Mucosa of rectum (tissue), 2 donors: Measurements from ENCODE around the gene WDR90.
A peak's percentile ranks its signal among the peaks of the same experiment; 100 is the strongest.

ENCODE experiments used
- H3K27ac ChIP-seq, 2 donors: one replicate each; pipeline ENCODE4 v1.7.0; 2013; ENCODE audit warnings: inconsistent platforms in 2 of 2, low read depth in 2 of 2, low read length in 2 of 2
- H3K27me3 ChIP-seq, 2 donors: one replicate each; pipeline ENCODE4 v1.7.0; 2013; ENCODE audit warnings: low read length in 2 of 2; ENCODE audit not compliant: control insufficient read depth in 2 of 2, insufficient read depth in 2 of 2
- H3K36me3 ChIP-seq, 2 donors: one replicate each; pipeline ENCODE4 v1.7.0; 2013; ENCODE audit warnings: low read length in 2 of 2; ENCODE audit not compliant: control insufficient read depth in 2 of 2, insufficient read depth in 2 of 2
- H3K4me1 ChIP-seq, 2 donors: one replicate each; pipeline ENCODE4 v1.7.0; 2013; ENCODE audit warnings: low read length in 2 of 2, mild to moderate bottlenecking in 1 of 2; ENCODE audit not compliant: control insufficient read depth in 2 of 2, insufficient read depth in 2 of 2
- H3K4me3 ChIP-seq, 2 donors: one replicate each; pipeline ENCODE4 v1.7.0; 2013; ENCODE audit warnings: low read length in 2 of 2
- H3K9ac ChIP-seq, 2 donors: one replicate each; pipeline ENCODE4 v1.7.0; 2013; ENCODE audit warnings: low read length in 2 of 2, low read depth in 1 of 2, mild to moderate bottlenecking in 1 of 2
- H3K9me3 ChIP-seq, 2 donors: one replicate each; pipeline ENCODE4 v1.7.0; 2013; ENCODE audit warnings: low read length in 2 of 2; ENCODE audit not compliant: control insufficient read depth in 2 of 2
- donor health status: healthy.
- donor health status: Normal muscosa, but diverticular disease.

WDR90 gene

DNA sequence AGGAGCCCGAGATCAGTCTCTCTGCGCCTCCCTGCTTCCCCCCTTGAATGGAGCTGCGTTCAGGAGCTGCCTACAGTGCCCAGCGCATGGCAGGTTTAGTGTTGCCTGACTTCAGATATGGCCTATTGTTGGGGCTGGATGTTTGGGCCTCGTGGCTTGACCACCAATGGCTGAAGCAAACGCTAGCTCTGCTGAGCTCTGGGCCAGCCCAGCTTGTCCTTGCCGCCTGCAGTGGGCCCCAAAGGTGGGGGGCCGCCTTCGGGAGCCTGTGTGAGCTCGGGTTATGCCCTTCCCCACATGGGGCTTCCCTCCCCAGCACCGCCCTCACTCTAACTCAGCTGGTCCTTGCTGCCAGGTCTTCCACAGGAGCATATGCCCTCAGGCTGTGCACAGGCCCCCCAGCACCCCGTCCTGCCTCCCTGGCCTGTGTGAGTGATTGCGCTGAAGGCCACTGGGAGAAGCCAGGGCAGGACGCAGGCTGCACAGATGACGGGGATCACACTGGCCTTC, 11.1 kb upstream of the WDR90 start:
- Histone ChIP-seq H3K27me3 (no peaks in the 10 kb centered on the region), H3K4me3 (no peak overlapping the region), H3K27ac (no peak overlapping the region), H3K9me3 (no peaks in the 10 kb centered on the region), H3K4me1 (peaks cover 19 to 21% of the 10 kb centered on the region in 2 donors), H3K9ac (no peak overlapping the region), H3K36me3 (peaks cover 0 to 5% of the 10 kb centered on the region in 2 donors)

DNA sequence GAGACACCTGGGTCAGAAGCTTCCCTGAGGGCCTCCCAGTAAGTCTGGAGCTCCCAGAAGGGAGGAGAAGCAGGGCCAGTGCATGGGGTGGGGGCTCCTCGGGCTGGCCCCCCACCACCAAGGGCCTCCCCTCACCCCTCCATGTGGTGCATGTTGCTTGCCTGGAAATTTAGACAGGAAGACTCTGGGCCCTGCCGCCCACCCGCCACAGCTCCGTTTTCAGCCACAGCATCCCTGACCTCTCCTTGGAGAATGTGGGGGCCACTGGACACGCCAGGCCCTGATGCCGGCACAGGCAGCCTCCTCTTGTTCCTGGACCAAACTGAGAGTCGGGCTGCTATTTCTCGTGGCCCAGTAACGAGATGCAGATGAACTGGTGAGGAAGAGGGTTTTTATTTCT, 10.3 kb upstream of the WDR90 start:
- H3K9ac ChIP-seq = no peak overlapping the region
- H3K4me3 ChIP-seq = no peak overlapping the region
- H3K9me3 ChIP-seq = no peaks in the 10 kb centered on the region
- no peaks in the 10 kb centered on the region for H3K36me3 ChIP-seq
- no peak overlapping the region for H3K27ac ChIP-seq
- no peaks in the 10 kb centered on the region for H3K27me3 ChIP-seq
- peaks cover 24 to 27% of the 10 kb centered on the region in 2 donors for H3K4me1 ChIP-seq

DNA sequence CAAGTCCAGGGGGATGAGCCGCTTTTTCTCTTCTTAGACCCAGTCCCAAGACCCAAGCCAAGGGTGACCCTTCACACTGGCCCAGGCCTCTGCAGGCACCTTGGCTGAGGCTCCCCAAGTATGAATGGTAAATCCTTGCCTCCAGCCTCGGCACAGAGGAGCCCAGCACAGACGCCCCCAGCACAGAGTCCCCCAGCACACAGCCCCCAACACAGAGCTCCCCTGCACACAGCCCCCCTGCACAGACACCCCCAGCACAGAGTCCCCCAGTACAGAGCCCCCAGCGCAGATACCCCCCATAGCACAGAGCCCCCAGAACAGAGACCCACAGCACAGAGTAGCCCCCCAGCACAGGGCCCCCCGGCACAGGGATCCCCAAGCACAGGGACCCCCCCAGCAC, 8.6 kb upstream of the WDR90 start:
- H3K27me3 ChIP-seq = no peaks in the 10 kb centered on the region
- H3K4me1 ChIP-seq = peaks cover 30 to 36% of the 10 kb centered on the region in 2 donors
- H3K9ac ChIP-seq = peak overlapping the region in 1 of 2 donors; percentile 94
- peak overlapping the region in 1 of 2 donors; percentile 91 for H3K27ac ChIP-seq
- no peak overlapping the region for H3K4me3 ChIP-seq
- no peaks in the 10 kb centered on the region for H3K9me3 ChIP-seq
- no peaks in the 10 kb centered on the region for H3K36me3 ChIP-seq

DNA sequence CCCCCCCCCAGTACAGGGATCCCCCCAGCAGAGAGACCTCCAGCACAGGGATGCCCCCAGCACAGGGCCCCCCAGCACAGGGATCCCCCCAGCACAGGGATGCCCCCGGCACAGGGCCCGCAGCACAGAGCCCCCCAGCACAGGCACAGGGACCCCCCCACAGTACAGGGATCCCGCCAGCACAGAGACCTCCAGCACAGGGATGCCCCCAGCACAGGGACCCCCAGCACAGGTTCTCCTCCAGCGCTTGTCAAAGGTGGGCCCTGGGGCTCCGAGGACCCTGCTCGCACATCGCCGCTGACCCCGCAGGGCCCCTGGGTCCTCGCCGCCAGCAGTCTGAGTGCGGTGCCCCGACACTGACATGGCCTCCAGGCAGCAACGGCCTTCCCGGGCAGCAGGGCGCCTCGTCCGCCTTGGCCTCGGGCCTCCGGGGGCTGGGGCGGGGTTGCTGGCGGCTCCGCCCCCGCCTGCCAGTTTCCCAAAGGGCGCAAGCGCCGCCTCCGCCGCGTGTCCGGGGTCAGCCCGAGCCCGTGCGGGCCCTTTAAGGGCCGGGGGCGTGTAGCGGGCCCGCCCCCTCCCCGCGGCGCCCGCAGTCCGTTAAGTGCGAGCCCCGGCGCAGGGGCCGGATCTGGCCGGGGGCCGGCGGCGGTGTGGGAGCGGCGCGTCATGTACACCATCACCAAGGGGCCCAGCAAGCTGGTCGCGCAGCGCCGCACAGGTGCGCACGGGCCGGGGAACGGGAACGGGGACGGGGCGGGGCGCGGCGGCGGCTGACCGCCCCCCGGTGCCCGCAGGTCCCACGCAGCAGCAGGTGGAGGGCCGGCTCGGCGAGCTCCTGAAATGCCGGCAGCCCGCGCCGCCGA, 7.6 kb upstream of the WDR90 start, which contains the start of gene MCRIP2:
Gene MCRIP2 (plus strand): TSS at position 503 of the 863 bp plus-strand sequence. CDS start 164 bp downstream, at position 667.
- peak within 1 kb of the TSS; percentile 88 to 94 for H3K9ac ChIP-seq
- peak within 1 kb of the TSS; percentile 91 to 92 for H3K27ac ChIP-seq
- H3K4me1 ChIP-seq = peaks cover 39 to 44% of the 10 kb centered on the region in 2 donors
- H3K36me3 ChIP-seq = no peaks in the 10 kb centered on the region
- H3K27me3 ChIP-seq = no peaks in the 10 kb centered on the region
- no peaks in the 10 kb centered on the region for H3K9me3 ChIP-seq
- H3K4me3 ChIP-seq = peak within 1 kb of the TSS; percentile 80 to 84

DNA sequence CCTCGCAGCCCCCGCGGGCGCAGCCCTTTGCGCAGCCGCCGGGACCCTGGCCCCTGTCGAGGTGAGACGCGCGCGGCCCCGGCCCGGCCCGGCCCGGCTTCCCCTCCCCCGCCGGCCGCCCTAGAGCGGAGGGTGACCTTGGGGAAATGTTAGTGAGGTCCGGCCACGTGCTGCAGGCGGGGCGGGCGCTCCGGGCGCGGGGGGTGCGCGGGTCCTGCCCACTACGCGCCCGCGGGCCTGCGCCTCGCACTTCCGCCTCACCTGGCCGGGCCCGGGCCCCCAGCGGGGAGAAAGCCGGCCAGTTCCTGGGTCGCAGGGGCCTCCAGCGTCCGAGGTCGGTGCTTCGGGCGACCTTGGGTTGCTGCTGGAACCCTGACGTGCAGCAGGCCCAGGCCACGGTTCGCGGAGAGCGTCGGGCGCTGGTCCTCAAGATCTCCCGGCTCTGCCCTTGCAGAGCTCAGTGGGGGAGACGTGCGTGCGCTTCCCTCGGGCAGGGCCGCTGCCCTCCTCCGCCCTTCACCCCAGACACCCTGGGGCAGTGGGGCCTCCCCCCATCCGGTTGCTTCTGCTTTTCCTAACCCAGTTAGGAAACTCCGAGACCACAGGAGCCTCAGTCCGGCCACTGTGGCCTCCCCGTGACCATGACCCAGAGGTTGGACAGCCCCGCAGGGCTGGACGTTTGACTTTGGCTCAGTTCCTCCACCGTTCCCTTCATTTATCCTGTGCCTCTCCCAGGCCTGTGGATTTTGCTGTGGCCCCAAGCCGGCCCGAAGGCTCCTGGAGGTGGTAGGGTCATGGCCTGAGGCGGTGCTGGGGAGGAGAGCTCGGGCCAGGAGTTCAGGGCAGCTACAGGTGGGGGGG, 6.7 kb upstream of the WDR90 start:
- Histone ChIP-seq H3K27ac (peak overlapping the region; percentile 91 to 92), H3K4me3 (peak overlapping the region; percentile 80 to 84), H3K4me1 (peaks cover 45 to 51% of the 10 kb centered on the region in 2 donors), H3K9ac (peak overlapping the region; percentile 84 to 94), H3K9me3 (no peaks in the 10 kb centered on the region), H3K36me3 (no peaks in the 10 kb centered on the region), H3K27me3 (no peaks in the 10 kb centered on the region)

DNA sequence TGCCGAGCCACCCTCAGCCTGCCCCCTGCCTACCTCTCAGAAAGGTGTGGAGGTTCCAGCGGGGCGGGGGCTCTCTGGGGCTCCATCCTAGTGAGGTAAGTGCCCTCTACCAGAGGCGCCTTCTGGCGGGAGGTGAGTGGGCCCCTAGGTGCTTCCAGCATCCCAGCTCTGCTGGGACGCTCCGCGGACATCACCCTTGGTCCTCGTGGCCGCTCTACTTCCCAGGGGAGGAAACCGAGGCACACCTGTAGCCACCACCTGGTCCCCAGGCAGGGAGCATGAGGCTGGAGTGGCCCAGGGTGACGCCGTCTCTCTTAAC, 6.2 kb upstream of the WDR90 start:
- Histone ChIP-seq H3K36me3 (no peaks in the 10 kb centered on the region), H3K27ac (peak overlapping the region; percentile 91 to 92), H3K9ac (peak overlapping the region; percentile 84 to 94), H3K4me1 (peaks cover 48 to 51% of the 10 kb centered on the region in 2 donors), H3K4me3 (peak overlapping the region; percentile 80 to 84), H3K9me3 (no peaks in the 10 kb centered on the region), H3K27me3 (no peaks in the 10 kb centered on the region)

DNA sequence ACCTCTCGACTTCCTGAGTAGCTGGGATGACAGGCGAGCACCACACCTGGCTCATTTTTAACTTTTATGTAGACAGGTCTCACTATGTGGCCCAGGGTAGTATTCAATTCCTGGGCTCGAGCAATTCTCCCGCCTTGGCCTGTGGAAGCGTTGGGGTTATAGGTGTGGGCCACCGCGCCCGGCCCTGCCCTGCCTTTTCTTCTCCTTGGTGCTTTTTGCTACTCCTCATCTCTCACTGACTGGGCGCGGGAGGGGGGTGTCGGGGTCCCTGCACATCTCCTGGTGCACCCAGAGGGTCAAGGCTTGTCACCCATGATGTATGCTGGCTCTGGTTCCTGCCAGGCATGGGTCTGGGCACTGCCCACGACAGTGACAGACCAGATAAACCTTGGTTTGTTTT, 4.6 kb upstream of the WDR90 start:
- Histone ChIP-seq H3K27ac (peak overlapping the region; percentile 94 to 95), H3K9ac (peak overlapping the region in 1 of 2 donors; percentile 24), H3K4me1 (peaks cover 57 to 63% of the 10 kb centered on the region in 2 donors)

DNA sequence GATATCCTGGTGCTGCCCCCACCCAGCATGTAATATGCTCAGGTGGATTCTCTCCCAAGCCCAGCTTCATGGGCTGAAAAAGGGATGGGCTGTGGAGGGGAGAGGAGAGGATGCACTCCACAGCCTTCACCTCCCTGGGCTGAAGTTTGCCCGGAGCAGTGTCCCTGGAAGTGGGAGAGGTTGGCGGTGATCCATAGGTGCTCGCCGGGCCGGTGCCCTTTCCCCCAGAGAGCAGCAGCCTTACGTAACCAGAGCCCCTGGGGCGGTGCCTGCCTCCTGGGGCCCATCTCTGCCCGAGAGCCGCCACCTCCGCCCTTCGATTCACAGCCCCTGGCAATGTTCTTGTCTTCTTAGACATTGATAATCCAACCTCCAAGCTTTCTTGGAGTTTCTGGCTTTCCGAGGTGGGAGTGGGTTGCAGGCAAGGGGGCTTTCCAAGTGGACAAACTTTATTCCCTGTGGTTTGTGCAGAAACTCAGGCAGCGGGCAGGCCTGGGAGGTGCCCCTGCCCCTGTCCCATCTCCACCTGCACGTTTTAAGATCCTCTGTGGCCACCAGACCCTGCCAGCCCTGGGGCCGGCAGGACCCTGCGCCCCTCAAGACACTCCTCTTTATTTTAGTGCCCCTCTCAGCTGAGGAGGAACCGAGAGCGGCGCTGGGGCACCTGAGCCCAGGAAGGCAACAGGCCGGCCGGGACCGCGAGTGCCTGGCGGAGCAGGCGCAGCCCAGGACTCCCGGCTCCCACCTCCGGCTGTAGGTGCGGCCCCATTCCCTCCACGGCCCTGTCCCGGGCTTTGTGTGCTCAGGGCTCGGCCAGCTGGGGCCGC, 3.1 kb upstream of the WDR90 start:
- H3K9ac ChIP-seq = peak overlapping the region; percentile 60 to 72
- H3K27ac ChIP-seq = peak overlapping the region; percentile 94 to 95
- peaks cover 61 to 70% of the 10 kb centered on the region in 2 donors for H3K4me1 ChIP-seq
- H3K27me3 ChIP-seq = no peaks in the 10 kb centered on the region
- peak overlapping the region; percentile 33 to 45 for H3K4me3 ChIP-seq
- H3K9me3 ChIP-seq = no peaks in the 10 kb centered on the region
- no peaks in the 10 kb centered on the region for H3K36me3 ChIP-seq

More for the DNA sequence above, 4.6 kb upstream of the WDR90 start:
- Histone ChIP-seq H3K9me3 (no peaks in the 10 kb centered on the region), H3K36me3 (no peaks in the 10 kb centered on the region), H3K4me3 (peak overlapping the region in 1 of 2 donors; percentile 3), H3K27me3 (no peaks in the 10 kb centered on the region)

DNA sequence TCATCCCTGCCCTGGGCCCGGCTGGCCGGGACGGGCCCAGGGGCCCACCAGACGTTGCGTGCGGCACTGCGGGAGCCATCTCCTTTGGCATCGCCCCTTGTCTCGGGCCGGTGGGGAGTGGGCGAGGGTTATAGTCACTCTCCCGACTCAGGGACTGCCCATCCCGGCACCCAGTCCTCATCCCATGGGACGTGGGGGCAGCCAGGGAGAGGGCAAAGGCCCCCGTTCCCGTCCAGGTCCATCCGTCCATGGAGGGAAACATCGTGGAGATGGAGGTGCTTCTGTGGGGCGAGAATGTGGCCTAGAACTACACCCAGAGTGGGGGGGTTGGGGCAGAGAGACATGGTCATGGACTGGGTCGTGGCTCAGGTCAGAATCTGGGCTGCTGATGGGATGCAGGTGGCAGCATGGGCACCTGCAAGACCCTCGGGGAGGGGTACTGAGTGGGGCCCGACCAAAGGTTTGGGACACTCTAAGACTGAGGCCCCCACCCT, 2.4 kb upstream of the WDR90 start:
- Histone ChIP-seq H3K4me1 (peaks cover 58 to 70% of the 10 kb centered on the region in 2 donors), H3K27me3 (no peaks in the 10 kb centered on the region), H3K36me3 (no peaks in the 10 kb centered on the region), H3K9ac (peak overlapping the region; percentile 60 to 72), H3K9me3 (no peaks in the 10 kb centered on the region), H3K4me3 (peak overlapping the region; percentile 3 to 45), H3K27ac (peak overlapping the region; percentile 94 to 95)
